ENCODE data around the gene MILR1.
"Not testable (repeated sequence)": the region's sequence is repeated elsewhere in the genome, so short reads cannot be mapped to it uniquely, and the experiment has no call there.

The MILR1 gene

DNA sequence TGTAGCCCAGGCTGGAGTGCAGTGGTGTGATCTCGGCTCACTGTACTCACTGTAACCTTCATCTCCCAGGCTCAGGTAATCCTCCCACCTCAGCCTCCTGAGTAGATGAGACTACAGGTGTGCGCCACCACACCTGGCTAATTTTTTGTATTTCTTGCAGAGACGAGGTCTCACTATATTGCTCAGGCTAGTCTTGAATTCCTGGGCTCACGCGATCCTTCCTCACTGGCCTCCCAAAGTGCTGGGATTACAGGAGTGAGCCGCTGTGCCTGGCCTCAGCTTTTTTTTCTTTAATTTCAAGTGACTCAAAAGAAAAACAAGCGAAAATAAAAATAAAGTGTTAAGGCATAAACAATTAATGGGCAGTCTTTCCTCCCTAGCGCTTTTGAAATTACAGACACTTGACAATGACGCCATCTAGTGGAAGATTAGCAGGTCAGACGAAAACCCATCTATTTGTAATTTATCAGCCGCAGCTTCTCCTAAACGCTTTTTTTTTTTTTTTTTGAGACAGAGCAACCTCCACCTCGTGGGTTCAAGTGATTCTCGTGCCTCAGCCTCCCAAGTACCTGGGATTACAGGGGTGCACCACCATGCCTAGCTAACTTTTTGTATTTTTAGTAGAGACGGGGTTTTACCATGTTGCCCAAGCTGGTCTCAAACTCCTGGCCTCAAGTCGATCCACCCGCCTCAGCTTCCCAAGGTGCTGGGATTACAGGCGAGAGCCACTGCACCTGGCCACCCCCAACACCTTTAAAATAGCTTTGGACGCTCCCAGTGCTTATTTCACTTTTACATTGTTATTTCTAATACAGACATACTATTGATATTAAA is 30.2 kb upstream of the MILR1 start:
- H3K36me3 ChIP-seq (ENCODE audit: control insufficient read depth in 2 of 2, insufficient read depth in 1 of 2, low read length in 2 of 2): no peaks in the 10 kb centered on the region
- H3K9me3 ChIP-seq (ENCODE audit: control insufficient read depth, insufficient read depth, low read depth, low read length): no peaks in the 10 kb centered on the region
- TF ChIP-seq ZNF747 (tag by site-specific recombination; IDR thresholded peaks at IDR 0.05) (no peak), ZNF830 (tag by site-specific recombination; IDR thresholded peaks at IDR 0.05; ENCODE audit: low read depth) (no peak), ZNF654 (tag by site-specific recombination; IDR thresholded peaks at IDR 0.05; ENCODE audit: low read depth) (peak; percentile 91)
- TF ChIP-seq, protein P1, sequence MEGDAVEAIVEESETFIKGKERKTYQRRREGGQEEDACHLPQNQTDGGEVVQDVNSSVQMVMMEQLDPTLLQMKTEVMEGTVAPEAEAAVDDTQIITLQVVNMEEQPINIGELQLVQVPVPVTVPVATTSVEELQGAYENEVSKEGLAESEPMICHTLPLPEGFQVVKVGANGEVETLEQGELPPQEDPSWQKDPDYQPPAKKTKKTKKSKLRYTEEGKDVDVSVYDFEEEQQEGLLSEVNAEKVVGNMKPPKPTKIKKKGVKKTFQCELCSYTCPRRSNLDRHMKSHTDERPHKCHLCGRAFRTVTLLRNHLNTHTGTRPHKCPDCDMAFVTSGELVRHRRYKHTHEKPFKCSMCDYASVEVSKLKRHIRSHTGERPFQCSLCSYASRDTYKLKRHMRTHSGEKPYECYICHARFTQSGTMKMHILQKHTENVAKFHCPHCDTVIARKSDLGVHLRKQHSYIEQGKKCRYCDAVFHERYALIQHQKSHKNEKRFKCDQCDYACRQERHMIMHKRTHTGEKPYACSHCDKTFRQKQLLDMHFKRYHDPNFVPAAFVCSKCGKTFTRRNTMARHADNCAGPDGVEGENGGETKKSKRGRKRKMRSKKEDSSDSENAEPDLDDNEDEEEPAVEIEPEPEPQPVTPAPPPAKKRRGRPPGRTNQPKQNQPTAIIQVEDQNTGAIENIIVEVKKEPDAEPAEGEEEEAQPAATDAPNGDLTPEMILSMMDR (tag by site-specific recombination; IDR thresholded peaks at IDR 0.05): peak; percentile 48; the same call in 1 of the 2 replicates
- TF ChIP-seq, protein P2, sequence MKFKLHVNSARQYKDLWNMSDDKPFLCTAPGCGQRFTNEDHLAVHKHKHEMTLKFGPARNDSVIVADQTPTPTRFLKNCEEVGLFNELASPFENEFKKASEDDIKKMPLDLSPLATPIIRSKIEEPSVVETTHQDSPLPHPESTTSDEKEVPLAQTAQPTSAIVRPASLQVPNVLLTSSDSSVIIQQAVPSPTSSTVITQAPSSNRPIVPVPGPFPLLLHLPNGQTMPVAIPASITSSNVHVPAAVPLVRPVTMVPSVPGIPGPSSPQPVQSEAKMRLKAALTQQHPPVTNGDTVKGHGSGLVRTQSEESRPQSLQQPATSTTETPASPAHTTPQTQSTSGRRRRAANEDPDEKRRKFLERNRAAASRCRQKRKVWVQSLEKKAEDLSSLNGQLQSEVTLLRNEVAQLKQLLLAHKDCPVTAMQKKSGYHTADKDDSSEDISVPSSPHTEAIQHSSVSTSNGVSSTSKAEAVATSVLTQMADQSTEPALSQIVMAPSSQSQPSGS (tag by site-specific recombination; IDR thresholded peaks at IDR 0.05; ENCODE audit: low read depth): peak; percentile 40; the same call in 1 of the 2 replicates
- H3K4me3 ChIP-seq (ENCODE audit: low read depth, low read length): no peak overlapping the region
- ChIA-PET CTCF (interaction anchor here (0.6 to 10.6 kb wide), 68 partner anchors 10 to 1796 kb away, joined by 3 to 196 read pairs (median 4); no protein-coding TSS in a partner anchor), POLR2A (interaction anchor here (0.8 to 4.6 kb wide), 4 partner anchors 74 to 543 kb away, joined by 3 to 29 read pairs (median 10); partner anchors contain the start of genes CEP95, DDX5 and POLG2)
- no peaks in the 10 kb centered on the region for H3K4me1 ChIP-seq (ENCODE audit: control insufficient read depth, insufficient read depth, low read length)
- H3K27ac ChIP-seq (ENCODE audit: extremely low read depth, low read depth, low read length): no peak overlapping the region

DNA sequence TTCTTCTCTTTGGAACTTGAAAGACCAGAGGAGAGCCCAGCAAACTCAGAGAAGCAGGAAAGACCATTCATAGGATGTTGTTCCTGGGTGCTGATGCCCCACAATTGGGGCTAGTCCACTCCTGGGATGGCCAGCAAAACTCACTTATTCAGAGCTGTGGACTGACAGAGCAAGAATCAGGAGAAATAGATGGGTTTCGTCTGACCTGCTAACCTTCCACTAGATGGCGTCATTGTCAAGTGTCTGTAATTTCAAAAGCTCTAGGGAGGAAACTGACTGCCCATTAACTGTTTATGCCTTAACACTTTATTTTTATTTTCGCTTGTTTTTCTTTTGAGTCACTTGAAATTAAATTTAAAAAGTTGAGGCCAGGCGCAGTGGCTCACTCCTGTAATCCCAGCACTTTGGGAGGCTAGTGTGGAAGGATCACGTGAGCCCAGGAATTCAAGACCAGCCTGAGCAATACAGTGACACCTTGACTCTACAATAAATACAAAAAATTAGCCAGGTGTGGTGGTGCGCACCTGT is 28.7 kb upstream of the MILR1 start:
- H3K27ac ChIP-seq (ENCODE audit: extremely low read depth, low read depth, low read length): no peak overlapping the region
- H3K9me3 ChIP-seq (ENCODE audit: control insufficient read depth, insufficient read depth, low read depth, low read length): no peaks in the 10 kb centered on the region
- POLR2A ChIA-PET: interaction anchor here (2.6 to 4.6 kb wide), 2 partner anchors 77 to 86 kb away, joined by 17 to 29 read pairs; partner anchors contain the start of genes CEP95, DDX5 and POLG2
- no peaks in the 10 kb centered on the region for H3K36me3 ChIP-seq (ENCODE audit: control insufficient read depth in 2 of 2, insufficient read depth in 1 of 2, low read length in 2 of 2)
- no peaks in the 10 kb centered on the region for H3K4me1 ChIP-seq (ENCODE audit: control insufficient read depth, insufficient read depth, low read length)
- no peak overlapping the region for H3K4me3 ChIP-seq (ENCODE audit: low read depth, low read length)
- TF ChIP-seq ZEB2 (tag by site-specific recombination; IDR thresholded peaks at IDR 0.05) (peak; percentile 59), ZNF660 (tag by site-specific recombination; IDR thresholded peaks at IDR 0.05) (peak; percentile 51; the same call in 1 of the 2 replicates), ZBTB17 (tag by site-specific recombination; IDR thresholded peaks at IDR 0.05) (0 out of 2 replicates have a peak, but pooled peaks have one; percentile 19), ZNF544 (tag by site-specific recombination; IDR thresholded peaks at IDR 0.05) (no peak), ZNF654 (tag by site-specific recombination; IDR thresholded peaks at IDR 0.05; ENCODE audit: low read depth) (peak; percentile 89)
- TF ChIP-seq, protein P1 (tag by site-specific recombination; IDR thresholded peaks at IDR 0.05): peak; percentile 45; the same call in 1 of the 2 replicates
- TF ChIP-seq, protein P3, sequence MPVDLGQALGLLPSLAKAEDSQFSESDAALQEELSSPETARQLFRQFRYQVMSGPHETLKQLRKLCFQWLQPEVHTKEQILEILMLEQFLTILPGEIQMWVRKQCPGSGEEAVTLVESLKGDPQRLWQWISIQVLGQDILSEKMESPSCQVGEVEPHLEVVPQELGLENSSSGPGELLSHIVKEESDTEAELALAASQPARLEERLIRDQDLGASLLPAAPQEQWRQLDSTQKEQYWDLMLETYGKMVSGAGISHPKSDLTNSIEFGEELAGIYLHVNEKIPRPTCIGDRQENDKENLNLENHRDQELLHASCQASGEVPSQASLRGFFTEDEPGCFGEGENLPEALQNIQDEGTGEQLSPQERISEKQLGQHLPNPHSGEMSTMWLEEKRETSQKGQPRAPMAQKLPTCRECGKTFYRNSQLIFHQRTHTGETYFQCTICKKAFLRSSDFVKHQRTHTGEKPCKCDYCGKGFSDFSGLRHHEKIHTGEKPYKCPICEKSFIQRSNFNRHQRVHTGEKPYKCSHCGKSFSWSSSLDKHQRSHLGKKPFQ (tag by site-specific recombination; IDR thresholded peaks at IDR 0.05): no peak
- CTCF ChIA-PET: interaction anchor here (0.5 to 10.6 kb wide), 60 partner anchors 9 to 1285 kb away, joined by 3 to 196 read pairs (median 4); no protein-coding TSS in a partner anchor

DNA sequence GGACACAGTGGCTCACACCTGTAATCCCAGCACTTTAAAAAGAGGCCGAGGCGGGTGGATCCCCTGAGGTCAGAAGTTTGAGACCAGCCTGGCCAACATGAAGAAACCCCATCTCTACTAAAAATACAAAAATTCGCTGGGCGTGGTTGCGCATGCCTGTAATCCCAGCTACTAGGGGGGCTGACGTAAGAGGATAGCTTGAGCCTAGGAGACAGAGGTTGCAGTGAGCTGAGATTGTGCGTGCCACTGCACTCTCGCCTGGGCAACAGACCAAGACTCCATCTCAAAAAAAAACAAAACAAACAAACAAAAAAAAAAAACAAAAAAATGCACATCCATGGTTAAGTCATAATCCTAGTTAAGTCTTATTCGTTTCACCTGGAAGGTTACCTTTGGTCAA is 26.8 kb upstream of the MILR1 start:
- POLR2A ChIA-PET: interaction anchor here (4.6 kb wide), 1 partner anchor 84 kb away, joined by 29 read pairs; the partner anchor contains the start of genes CEP95 and DDX5

More for the DNA sequence above, 26.8 kb upstream of the MILR1 start:
- not testable (repeated sequence) for H3K27ac ChIP-seq (ENCODE audit: extremely low read depth, low read depth, low read length); H3K9me3 ChIP-seq (ENCODE audit: control insufficient read depth, insufficient read depth, low read depth, low read length); H3K36me3 ChIP-seq (ENCODE audit: control insufficient read depth in 2 of 2, insufficient read depth in 1 of 2, low read length in 2 of 2); H3K4me1 ChIP-seq (ENCODE audit: control insufficient read depth, insufficient read depth, low read length); H3K4me3 ChIP-seq (ENCODE audit: low read depth, low read length)
- CTCF ChIA-PET: interaction anchor here (0.7 to 10.6 kb wide), 10 partner anchors 9 to 228 kb away, joined by 3 to 196 read pairs (median 10); partner anchors contain the start of gene POLG2
